Measurements from ENCODE around the gene LTC4S.

Gene LTC4S

GRCh38 chr5:179815491-179816249 is 21.9 kb downstream of the LTC4S start:
- peaks cover 29% of the 10 kb centered on the region for H3K36me3 ChIP-seq (ENCODE audit: insufficient read depth, low read length)

DNA sequence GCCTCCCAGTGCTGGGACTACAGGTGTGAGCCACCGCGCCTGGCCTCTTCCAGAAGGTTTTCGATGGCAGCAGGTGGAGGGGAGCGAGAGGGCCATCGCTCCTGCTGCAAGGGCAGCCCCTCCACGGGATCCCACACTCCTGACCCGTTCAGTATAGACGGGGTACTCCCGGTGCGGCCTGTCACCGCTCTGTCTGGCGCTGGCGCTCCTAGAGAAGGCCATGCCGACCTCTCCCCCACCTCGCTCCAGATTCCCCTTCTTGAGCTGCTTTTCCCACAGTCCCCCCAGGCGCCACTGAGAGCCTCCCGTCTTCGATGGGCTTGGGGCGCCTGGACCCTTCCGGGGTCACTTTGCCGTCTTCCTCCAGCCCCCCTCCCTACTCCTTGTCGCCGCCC is 22.6 kb downstream of the LTC4S start:
- H3K9me3 ChIP-seq (ENCODE audit: low read length), result peaks cover 5% of the 10 kb centered on the region
- no peak overlapping the region for H3K4me3 ChIP-seq (ENCODE audit: low read length)
- peaks cover 29% of the 10 kb centered on the region for H3K36me3 ChIP-seq (ENCODE audit: insufficient read depth, low read length)
- no peak overlapping the region for H2AFZ ChIP-seq (ENCODE audit: low read depth, low read length)
- H3K4me1 ChIP-seq (ENCODE audit: insufficient read depth, low read length), result peaks cover 20% of the 10 kb centered on the region
- no peaks in the 10 kb centered on the region for H3K27me3 ChIP-seq (ENCODE audit: insufficient read depth, low read length)

More at GRCh38 chr5:179815491-179816249, 21.9 kb downstream of the LTC4S start:
- Histone ChIP-seq H3K4me1 (ENCODE audit: insufficient read depth, low read length) (peaks cover 20% of the 10 kb centered on the region), H3K27me3 (ENCODE audit: insufficient read depth, low read length) (no peaks in the 10 kb centered on the region), H3K4me3 (ENCODE audit: low read length) (no peak overlapping the region), H3K9me3 (ENCODE audit: low read length) (peaks cover 5% of the 10 kb centered on the region), H2AFZ (ENCODE audit: low read depth, low read length) (no peak overlapping the region)

- no peak overlapping the region for H2AFZ ChIP-seq (ENCODE audit: low read depth, low read length)
- H3K4me3 ChIP-seq (ENCODE audit: low read length), result no peak overlapping the region
- peaks cover 29% of the 10 kb centered on the region for H3K36me3 ChIP-seq (ENCODE audit: insufficient read depth, low read length)
- peaks cover 5% of the 10 kb centered on the region for H3K9me3 ChIP-seq (ENCODE audit: low read length)
- H3K27me3 ChIP-seq (ENCODE audit: insufficient read depth, low read length), result no peaks in the 10 kb centered on the region
- H3K4me1 ChIP-seq (ENCODE audit: insufficient read depth, low read length), result peaks cover 23% of the 10 kb centered on the region
Observed at GRCh38 chr5:179816796-179817469, 23.1 kb downstream of the LTC4S start.

DNA sequence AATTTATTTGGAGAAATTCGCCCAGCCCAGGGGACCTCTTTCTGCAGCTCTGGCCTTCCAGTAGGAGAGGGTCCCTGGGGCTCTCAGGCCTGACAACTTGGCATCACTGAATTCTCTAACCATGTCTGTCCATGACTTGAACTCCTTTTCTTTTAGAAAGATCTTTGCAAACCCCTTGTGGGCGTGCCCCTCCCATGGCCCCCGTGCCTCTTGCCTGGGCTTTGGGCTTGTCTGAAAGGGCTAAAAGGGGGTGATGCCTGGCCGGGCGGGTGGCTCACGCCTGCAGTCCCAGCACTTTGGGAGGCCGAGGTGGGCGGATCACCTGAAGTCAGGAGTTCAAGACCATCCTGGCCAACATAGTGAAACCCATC is 23.7 kb downstream of the LTC4S start:
- Histone ChIP-seq H3K4me3 (ENCODE audit: low read length) (no peak overlapping the region), H3K27me3 (ENCODE audit: insufficient read depth, low read length) (no peaks in the 10 kb centered on the region), H2AFZ (ENCODE audit: low read depth, low read length) (no peak overlapping the region), H3K36me3 (ENCODE audit: insufficient read depth, low read length) (peaks cover 23% of the 10 kb centered on the region), H3K4me1 (ENCODE audit: insufficient read depth, low read length) (peaks cover 28% of the 10 kb centered on the region), H3K9me3 (ENCODE audit: low read length) (peaks cover 5% of the 10 kb centered on the region)

DNA sequence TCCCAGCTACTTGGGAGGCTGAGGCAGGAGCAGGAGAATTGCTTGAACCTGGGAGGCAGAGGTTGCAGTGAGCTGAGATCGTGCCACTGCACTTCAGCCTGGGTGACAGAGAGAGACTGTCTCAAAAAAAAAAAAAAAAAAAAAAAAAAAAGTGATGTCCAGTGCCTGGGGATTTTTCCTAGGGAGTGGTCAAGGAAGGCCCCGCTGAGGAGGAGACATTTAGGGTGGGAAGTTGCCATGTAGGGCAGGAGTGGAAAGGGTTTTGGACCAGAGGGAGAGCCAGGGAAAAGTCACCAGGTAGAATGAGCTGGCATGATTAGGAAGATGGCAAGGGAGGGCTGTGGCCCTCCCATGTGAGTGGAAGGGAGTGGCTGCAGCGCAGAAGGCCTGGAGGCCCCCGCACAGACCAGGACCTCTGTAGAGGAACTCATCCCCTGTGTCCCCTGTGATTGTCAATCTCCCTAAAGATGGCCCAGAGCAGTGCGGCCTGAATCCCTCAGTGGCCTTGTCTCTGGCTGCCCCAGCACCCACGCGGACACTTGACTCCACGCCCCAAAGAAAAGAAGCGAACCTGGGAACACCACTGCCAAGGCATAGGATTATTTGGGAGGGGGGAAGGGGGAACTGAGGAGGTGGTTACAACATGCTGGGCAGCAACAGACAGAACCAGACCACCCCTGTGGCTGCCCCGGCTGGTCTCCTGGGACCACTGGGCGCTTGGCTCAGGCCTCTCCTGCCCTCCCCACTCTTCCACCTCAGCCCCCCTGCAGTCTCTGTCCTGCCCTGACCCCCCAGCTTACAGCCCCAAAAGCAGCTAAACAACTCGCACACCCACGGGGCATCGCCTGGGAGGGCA is 24.3 kb downstream of the LTC4S start:
- Histone ChIP-seq H2AFZ (ENCODE audit: low read depth, low read length) (peak overlapping the region; percentile 12), H3K9me3 (ENCODE audit: low read length) (peaks cover 5% of the 10 kb centered on the region), H3K27me3 (ENCODE audit: insufficient read depth, low read length) (no peaks in the 10 kb centered on the region), H3K4me3 (ENCODE audit: low read length) (peak overlapping the region; percentile 41), H3K4me1 (ENCODE audit: insufficient read depth, low read length) (peaks cover 34% of the 10 kb centered on the region), H3K36me3 (ENCODE audit: insufficient read depth, low read length) (peaks cover 23% of the 10 kb centered on the region)

- peaks cover 34% of the 10 kb centered on the region for H3K4me1 ChIP-seq (ENCODE audit: insufficient read depth, low read length)
- H3K4me3 ChIP-seq (ENCODE audit: low read length), result peak overlapping the region; percentile 41
- H3K9me3 ChIP-seq (ENCODE audit: low read length), result peaks cover 5% of the 10 kb centered on the region
- H2AFZ ChIP-seq (ENCODE audit: low read depth, low read length), result peak overlapping the region; percentile 12
- no peaks in the 10 kb centered on the region for H3K27me3 ChIP-seq (ENCODE audit: insufficient read depth, low read length)
- H3K36me3 ChIP-seq (ENCODE audit: insufficient read depth, low read length), result peaks cover 24% of the 10 kb centered on the region
Observed at GRCh38 chr5:179818746-179819295, 25.0 kb downstream of the LTC4S start.

DNA sequence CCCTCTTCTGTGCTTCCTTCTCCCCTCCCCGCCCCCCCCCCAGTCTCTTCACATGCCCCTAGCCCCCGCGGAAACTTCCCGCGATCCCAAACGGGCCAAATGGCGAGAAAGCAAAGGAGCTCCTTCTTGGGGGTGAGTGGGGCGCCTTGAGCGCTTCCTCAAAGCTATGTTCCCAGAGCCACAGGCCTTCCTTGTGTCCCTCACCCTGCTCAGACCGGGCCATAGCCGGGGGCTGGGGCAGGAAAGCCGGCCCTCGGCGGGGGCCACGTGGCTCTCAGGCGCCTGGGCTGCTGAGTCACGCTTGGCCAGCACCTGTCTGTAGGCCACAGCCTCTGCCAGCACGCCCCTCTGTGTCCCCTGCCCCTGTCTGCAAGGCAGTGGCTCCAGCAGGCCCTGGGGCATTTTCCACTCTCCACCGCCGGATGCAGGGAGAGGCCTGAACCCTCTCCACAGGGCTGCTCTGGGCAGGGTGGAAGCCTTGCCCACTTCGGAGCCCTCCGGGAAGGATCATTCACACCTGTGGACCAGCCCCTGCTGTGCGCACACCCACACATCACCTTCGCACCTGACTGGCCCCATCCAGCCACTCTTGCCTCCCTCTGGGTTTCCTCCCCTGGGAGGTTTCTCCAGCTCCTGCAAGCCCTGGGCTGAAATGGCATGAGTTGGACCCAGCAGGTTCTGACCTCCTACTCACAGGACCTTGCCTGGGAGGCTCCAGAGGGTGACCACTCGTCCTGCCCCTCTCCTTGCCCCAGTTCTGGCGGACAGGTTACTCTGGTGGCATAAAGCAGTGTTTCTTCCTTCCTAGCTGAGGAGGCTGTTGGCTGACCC is 25.7 kb downstream of the LTC4S start:
- H3K4me3 ChIP-seq (ENCODE audit: low read length), result no peak overlapping the region
- H3K27me3 ChIP-seq (ENCODE audit: insufficient read depth, low read length), result no peaks in the 10 kb centered on the region
- H2AFZ ChIP-seq (ENCODE audit: low read depth, low read length), result peak overlapping the region; percentile 12
- H3K9me3 ChIP-seq (ENCODE audit: low read length), result peaks cover 5% of the 10 kb centered on the region
- peaks cover 34% of the 10 kb centered on the region for H3K4me1 ChIP-seq (ENCODE audit: insufficient read depth, low read length)
- H3K36me3 ChIP-seq (ENCODE audit: insufficient read depth, low read length), result peaks cover 25% of the 10 kb centered on the region

DNA sequence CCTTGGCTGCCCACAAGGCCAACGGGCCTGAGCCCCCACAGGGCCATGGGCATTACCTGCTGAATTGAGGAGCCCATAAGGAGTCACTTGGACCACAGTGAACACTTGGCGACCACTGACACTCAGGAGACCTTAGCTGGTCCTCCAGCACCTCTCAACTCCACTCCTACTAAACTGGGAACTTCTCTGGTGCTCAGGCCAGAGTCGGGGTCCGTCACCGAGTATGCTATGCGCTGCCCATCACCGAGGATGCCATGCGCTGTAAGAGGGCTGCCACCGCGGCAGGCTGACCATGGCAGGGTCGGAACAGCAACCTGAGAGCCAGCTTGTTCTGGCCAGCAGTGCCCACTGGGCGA is 26.3 kb downstream of the LTC4S start:
- Histone ChIP-seq H3K27me3 (ENCODE audit: insufficient read depth, low read length) (no peaks in the 10 kb centered on the region), H3K9me3 (ENCODE audit: low read length) (peaks cover 5% of the 10 kb centered on the region), H3K4me1 (ENCODE audit: insufficient read depth, low read length) (peaks cover 34% of the 10 kb centered on the region), H3K36me3 (ENCODE audit: insufficient read depth, low read length) (peaks cover 31% of the 10 kb centered on the region), H2AFZ (ENCODE audit: low read depth, low read length) (no peak overlapping the region), H3K4me3 (ENCODE audit: low read length) (peak overlapping the region; percentile 57)

- peaks cover 34% of the 10 kb centered on the region for H3K4me1 ChIP-seq (ENCODE audit: insufficient read depth, low read length)
- H3K9me3 ChIP-seq (ENCODE audit: low read length), result peaks cover 3% of the 10 kb centered on the region
- no peaks in the 10 kb centered on the region for H3K27me3 ChIP-seq (ENCODE audit: insufficient read depth, low read length)
- no peak within 1 kb of the TSS for H2AFZ ChIP-seq (ENCODE audit: low read depth, low read length)
- H3K4me3 ChIP-seq (ENCODE audit: low read length), result peak within 1 kb of the TSS; percentile 57
- H3K36me3 ChIP-seq (ENCODE audit: insufficient read depth, low read length), result peaks cover 31% of the 10 kb centered on the region
Observed at GRCh38 chr5:179820483-179821297, 26.9 kb downstream of the LTC4S start, which contains the start of gene SQSTM1. Gene SQSTM1 (plus strand): TSS chr5:179820905. CDS start chr5:179820937, 32 bp downstream.

GRCh38 chr5:179821298-179822058 is 27.7 kb downstream of the LTC4S start:
- Histone ChIP-seq H3K4me3 (ENCODE audit: low read length) (peak overlapping the region; percentile 57), H3K27me3 (ENCODE audit: insufficient read depth, low read length) (no peaks in the 10 kb centered on the region), H3K9me3 (ENCODE audit: low read length) (no peaks in the 10 kb centered on the region), H3K4me1 (ENCODE audit: insufficient read depth, low read length) (peaks cover 34% of the 10 kb centered on the region), H2AFZ (ENCODE audit: low read depth, low read length) (no peak overlapping the region), H3K36me3 (ENCODE audit: insufficient read depth, low read length) (peaks cover 33% of the 10 kb centered on the region)

DNA sequence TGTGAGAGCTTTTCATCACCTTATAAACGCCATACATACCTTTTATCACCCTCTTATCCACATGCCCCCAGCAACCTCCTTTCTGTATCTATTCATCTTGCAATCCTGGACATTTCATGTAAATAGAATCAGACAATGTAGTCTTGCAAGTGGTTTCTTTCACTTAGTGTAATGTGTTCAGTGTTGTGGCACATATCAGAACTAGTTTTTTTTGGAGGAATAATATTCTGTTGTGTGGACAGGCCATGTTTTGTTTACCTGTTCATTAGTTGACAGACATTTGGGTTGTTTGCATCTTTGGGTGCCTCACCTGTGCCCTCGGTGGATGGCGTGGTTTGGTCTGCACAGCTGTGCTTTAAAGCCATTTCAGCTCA is 28.3 kb downstream of the LTC4S start:
- no peak overlapping the region for H2AFZ ChIP-seq (ENCODE audit: low read depth, low read length)
- H3K36me3 ChIP-seq (ENCODE audit: insufficient read depth, low read length), result peaks cover 38% of the 10 kb centered on the region
- no peaks in the 10 kb centered on the region for H3K9me3 ChIP-seq (ENCODE audit: low read length)
- no peaks in the 10 kb centered on the region for H3K27me3 ChIP-seq (ENCODE audit: insufficient read depth, low read length)
- H3K4me3 ChIP-seq (ENCODE audit: low read length), result peak overlapping the region; percentile 57
- peaks cover 34% of the 10 kb centered on the region for H3K4me1 ChIP-seq (ENCODE audit: insufficient read depth, low read length)

Measured in neuron (in vitro differentiated cells).